T-helper 2 cell treated with Interferon-gamma antibody and Interleukin-4, amounts not matched to agents 5 μg/mL and 100 μg/mL, for 36 hours (primary cell): ENCODE data around the gene PTS.

Experiments used
- DNase-seq: peaks from one replicate; pipeline ENCODE4 v3.0.0; 2021; ENCODE audit warnings: low spot score
- H3K27ac Mint-ChIP-seq: one replicate; pipeline ENCODE4 v1.8.0; 2021; ENCODE audit warnings: mild to moderate bottlenecking, mixed read lengths
- H3K27me3 Mint-ChIP-seq: one replicate; pipeline ENCODE4 v1.8.0; 2021; ENCODE audit warnings: low read depth, mixed read lengths
- H3K36me3 Mint-ChIP-seq: one replicate; pipeline ENCODE4 v1.8.0; 2021; ENCODE audit warnings: low read depth, mixed read lengths
- H3K4me1 Mint-ChIP-seq: one replicate; pipeline ENCODE4 v1.8.0; 2021; ENCODE audit warnings: low read depth, mixed read lengths
- H3K4me3 Mint-ChIP-seq: one replicate; pipeline ENCODE4 v1.8.0; 2022; ENCODE audit warnings: mild to moderate bottlenecking, moderate library complexity, mixed read lengths
- H3K9me3 Mint-ChIP-seq: one replicate; pipeline ENCODE4 v1.8.0; 2021; ENCODE audit warnings: mixed read lengths

The PTS gene

GRCh38 chr11:112228706-112229105 is 2.5 kb downstream of the PTS start:
- H3K9me3 Mint-ChIP-seq: no peaks in the 10 kb centered on the region
- no peaks in the 10 kb centered on the region for H3K27me3 Mint-ChIP-seq
- H3K36me3 Mint-ChIP-seq: peaks cover 36% of the 10 kb centered on the region
- H3K4me1 Mint-ChIP-seq: peaks cover 23% of the 10 kb centered on the region
- no peak for DNase-seq
- H3K27ac Mint-ChIP-seq: no peak overlapping the region
- no peak overlapping the region for H3K4me3 Mint-ChIP-seq

DNA sequence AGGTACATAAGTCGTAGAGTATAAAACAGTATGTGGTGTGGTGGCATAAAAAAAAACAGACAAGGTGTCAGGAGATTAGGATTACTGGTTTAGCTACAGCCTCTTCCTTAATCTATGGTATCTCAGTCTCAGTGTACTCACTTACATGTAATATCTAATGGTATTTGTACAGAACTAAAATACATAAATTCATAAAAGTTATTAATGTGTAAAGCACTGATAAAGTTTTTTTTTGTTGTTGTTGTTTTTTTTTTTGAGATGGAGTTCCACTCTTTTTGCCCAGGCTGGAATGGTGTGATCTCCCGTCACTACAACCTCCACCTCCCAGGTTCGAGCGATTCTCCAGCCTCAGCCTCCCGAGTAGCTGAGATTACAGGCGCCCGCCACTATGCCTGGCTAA is 2.9 kb downstream of the PTS start:
- Mint-ChIP-seq H3K36me3 (peaks cover 38% of the 10 kb centered on the region), H3K27me3 (no peaks in the 10 kb centered on the region), H3K27ac (no peak overlapping the region), H3K4me1 (peaks cover 21% of the 10 kb centered on the region), H3K9me3 (no peaks in the 10 kb centered on the region), H3K4me3 (no peak overlapping the region)
- no peak for DNase-seq

DNA sequence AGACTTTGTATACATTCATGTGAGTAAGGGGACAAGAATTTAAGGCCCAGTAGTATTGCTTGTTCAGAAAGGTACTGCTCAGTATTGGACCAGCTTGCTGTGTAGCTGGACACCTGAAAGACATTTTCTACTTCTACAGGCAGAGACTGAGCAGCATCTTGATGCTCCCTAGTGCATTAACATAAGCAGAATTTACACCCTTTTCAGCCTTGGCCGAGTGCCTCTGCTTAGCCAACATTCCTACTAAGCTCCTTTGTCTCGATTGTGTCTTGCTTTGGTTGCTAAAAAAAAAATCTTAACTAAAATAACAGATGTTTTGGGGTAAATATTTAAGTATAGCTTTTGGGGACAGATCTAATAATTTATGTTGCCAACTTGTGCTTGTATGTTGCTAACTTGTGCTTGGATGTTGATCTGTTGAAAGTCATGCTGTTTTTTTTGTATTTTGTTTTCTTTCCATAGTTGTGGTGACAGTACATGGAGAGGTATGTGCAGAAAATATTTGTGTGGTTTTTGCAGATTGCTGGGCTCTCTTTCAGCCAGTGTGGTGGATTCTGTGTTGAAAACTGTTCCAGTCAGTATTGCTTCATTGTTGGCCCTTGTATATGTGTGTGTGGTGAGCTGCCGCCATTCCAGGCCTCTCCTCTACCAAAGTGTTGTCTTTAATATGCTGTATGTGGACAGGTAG is 3.7 kb downstream of the PTS start:
- H3K4me3 Mint-ChIP-seq: no peak overlapping the region
- H3K9me3 Mint-ChIP-seq: no peaks in the 10 kb centered on the region
- no peaks in the 10 kb centered on the region for H3K27me3 Mint-ChIP-seq
- no peak for DNase-seq
- peaks cover 21% of the 10 kb centered on the region for H3K4me1 Mint-ChIP-seq
- no peak overlapping the region for H3K27ac Mint-ChIP-seq
- peaks cover 38% of the 10 kb centered on the region for H3K36me3 Mint-ChIP-seq

DNA sequence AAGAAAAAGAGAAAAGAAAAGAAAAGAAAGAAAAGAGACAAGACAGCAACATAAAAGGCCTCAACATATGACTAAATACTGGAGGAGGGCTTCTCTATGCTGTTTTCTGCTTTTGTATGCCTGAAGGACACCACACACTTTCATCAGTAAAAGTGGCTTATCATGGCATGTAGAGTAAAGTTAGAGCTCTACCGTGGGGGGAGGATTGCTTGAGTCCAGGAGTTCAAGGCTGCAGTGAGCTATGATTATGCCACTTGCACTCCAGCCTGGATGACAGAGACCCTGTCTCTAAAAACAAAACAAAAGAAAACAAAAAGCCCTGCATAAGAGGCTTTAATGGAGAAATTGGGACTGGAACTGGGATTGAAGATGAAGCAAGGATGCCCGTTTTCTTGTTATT is 5.7 kb downstream of the PTS start:
- H3K27ac Mint-ChIP-seq: no peak overlapping the region
- H3K9me3 Mint-ChIP-seq: no peaks in the 10 kb centered on the region
- peaks cover 51% of the 10 kb centered on the region for H3K36me3 Mint-ChIP-seq
- H3K4me3 Mint-ChIP-seq: no peak overlapping the region
- no peaks in the 10 kb centered on the region for H3K27me3 Mint-ChIP-seq
- DNase-seq: no peak
- peaks cover 17% of the 10 kb centered on the region for H3K4me1 Mint-ChIP-seq

DNA sequence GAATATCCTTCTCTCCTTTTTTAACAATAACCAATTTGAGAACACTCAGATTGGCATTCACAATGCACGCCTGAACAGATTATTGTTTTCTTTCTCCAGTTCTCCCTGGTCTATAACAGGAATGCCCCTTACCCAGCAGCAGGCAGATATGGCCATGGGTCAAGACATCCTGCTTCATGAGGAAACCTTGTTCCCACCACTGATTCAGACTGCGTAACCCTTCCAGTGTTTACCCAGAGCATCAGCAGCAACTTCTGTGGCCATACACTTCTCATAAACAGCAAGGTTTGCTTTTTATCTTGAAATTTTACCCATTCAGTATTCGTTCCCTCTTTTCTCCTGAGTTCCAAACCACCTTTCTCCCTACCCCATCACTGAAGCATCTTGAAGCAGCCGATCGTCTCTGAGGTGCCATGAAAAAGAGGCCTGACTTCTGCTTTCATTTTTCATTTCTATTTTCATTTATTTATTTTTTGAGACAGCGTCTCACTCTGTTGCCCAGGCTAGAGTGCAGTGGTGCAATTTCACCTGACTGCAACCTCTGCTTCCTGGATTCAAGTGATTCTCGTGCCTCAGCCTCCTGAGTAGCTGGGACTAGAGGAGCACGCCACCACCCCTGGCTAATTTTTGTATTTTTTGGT is 9.6 kb downstream of the PTS start:
- no peaks in the 10 kb centered on the region for H3K9me3 Mint-ChIP-seq
- DNase-seq: no peak
- no peak overlapping the region for H3K27ac Mint-ChIP-seq
- no peak overlapping the region for H3K4me3 Mint-ChIP-seq
- peaks cover 38% of the 10 kb centered on the region for H3K36me3 Mint-ChIP-seq
- no peaks in the 10 kb centered on the region for H3K27me3 Mint-ChIP-seq
- H3K4me1 Mint-ChIP-seq: peaks cover 2% of the 10 kb centered on the region

DNA sequence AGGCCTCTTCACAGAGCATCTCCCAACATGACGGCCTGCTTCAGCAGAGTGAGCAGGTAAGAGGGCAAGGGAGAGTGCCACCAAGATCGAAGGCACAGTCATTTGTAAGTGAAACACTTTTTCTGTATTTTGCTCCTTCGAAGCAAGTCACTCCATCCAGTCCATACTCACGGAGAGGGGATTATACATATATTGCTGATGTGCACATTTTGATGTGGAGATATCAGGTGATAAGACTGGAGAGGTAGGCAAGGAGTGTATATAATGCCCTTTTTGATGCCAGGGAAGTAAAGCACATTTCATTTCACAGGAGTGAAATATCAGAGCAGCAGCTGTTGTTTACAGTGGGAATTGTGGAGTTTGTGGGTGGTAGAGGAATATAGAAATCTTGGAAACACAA is 11.2 kb downstream of the PTS start:
- Mint-ChIP-seq H3K9me3 (no peaks in the 10 kb centered on the region), H3K27me3 (no peaks in the 10 kb centered on the region), H3K4me3 (no peak overlapping the region), H3K36me3 (peaks cover 28% of the 10 kb centered on the region), H3K27ac (no peak overlapping the region), H3K4me1 (no peaks in the 10 kb centered on the region)
- DNase-seq: no peak

- H3K27ac Mint-ChIP-seq: no peak overlapping the region
- no peaks in the 10 kb centered on the region for H3K9me3 Mint-ChIP-seq
- H3K27me3 Mint-ChIP-seq: no peaks in the 10 kb centered on the region
- H3K4me3 Mint-ChIP-seq: no peak overlapping the region
- no peaks in the 10 kb centered on the region for H3K4me1 Mint-ChIP-seq
- DNase-seq: no peak
- H3K36me3 Mint-ChIP-seq: peaks cover 32% of the 10 kb centered on the region
These were observed 11.8 kb downstream of the PTS start for GRCh38 chr11:112238041-112238440.

DNA sequence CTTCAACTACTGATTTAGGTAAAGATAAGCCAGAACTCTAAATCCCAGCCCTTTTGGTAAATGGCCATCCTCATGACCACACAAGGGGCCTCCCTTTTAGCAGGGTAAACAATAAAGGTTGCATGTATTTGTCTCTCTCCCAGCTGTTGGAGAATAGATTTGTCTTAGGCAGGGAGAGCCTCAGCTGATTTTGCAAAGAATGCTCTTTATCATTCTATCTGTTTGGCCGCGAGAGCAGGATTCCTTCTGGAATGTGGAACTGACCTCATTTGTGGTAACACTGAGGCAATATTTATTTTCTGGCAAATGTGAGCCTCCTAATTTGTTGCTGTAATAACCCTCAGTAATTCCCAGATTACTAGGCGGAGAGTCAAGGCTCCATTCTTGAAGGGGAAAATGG is 15.3 kb downstream of the PTS start:
- Mint-ChIP-seq H3K4me3 (no peak overlapping the region), H3K4me1 (no peaks in the 10 kb centered on the region), H3K27ac (no peak overlapping the region), H3K36me3 (peaks cover 24% of the 10 kb centered on the region), H3K27me3 (no peaks in the 10 kb centered on the region), H3K9me3 (no peaks in the 10 kb centered on the region)
- no peak for DNase-seq

GRCh38 chr11:112247201-112247600 is 21.0 kb downstream of the PTS start:
- Mint-ChIP-seq H3K36me3 (peaks cover 7% of the 10 kb centered on the region), H3K4me3 (no peak overlapping the region), H3K4me1 (no peaks in the 10 kb centered on the region), H3K9me3 (no peaks in the 10 kb centered on the region), H3K27ac (no peak overlapping the region), H3K27me3 (no peaks in the 10 kb centered on the region)
- no peak for DNase-seq

GRCh38 chr11:112248201-112248600 is 22.0 kb downstream of the PTS start:
- no peaks in the 10 kb centered on the region for H3K9me3 Mint-ChIP-seq
- H3K36me3 Mint-ChIP-seq: peaks cover 3% of the 10 kb centered on the region
- no peak overlapping the region for H3K4me3 Mint-ChIP-seq
- no peak overlapping the region for H3K27ac Mint-ChIP-seq
- no peak for DNase-seq
- no peaks in the 10 kb centered on the region for H3K27me3 Mint-ChIP-seq
- H3K4me1 Mint-ChIP-seq: no peaks in the 10 kb centered on the region

GRCh38 chr11:112249871-112250610 is 23.8 kb downstream of the PTS start:
- Mint-ChIP-seq H3K27ac (no peak overlapping the region), H3K36me3 (no peaks in the 10 kb centered on the region), H3K27me3 (no peaks in the 10 kb centered on the region), H3K9me3 (no peaks in the 10 kb centered on the region), H3K4me3 (no peak overlapping the region), H3K4me1 (no peaks in the 10 kb centered on the region)
- DNase-seq: no peak

DNA sequence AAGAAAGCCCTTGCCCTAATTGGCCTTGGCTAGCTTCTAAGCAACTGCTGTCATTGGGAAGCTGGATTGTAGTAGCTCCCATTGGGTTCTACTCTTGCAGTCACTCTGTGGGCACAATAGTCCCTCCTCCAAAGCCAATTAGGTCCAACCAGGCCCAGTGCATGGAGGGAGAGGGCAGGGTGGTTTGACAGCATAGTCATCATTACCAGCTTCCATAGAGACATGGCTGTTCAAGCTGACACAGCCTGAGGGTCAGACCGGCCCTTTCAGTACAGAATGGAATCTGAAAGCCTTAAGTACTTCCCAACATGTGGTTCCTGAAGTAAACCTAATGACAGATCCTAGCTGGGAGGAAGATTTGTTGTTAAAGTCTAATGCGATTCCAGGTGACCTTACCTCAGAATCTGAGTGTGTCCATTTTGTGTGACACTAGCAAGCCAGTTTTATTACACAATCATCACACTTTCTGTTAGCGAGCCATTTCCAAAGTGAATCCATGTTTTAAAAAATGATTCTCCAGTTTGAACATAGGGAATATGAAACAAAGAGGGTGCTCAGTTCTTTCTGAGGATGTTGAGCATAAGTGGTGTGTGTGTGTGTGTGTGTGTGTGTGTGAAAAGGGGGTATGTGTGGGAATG is 27.5 kb downstream of the PTS start:
- H3K36me3 Mint-ChIP-seq: no peaks in the 10 kb centered on the region
- no peak overlapping the region for H3K4me3 Mint-ChIP-seq
- DNase-seq: no peak
- H3K27me3 Mint-ChIP-seq: no peaks in the 10 kb centered on the region
- H3K27ac Mint-ChIP-seq: no peak overlapping the region
- no peaks in the 10 kb centered on the region for H3K4me1 Mint-ChIP-seq
- H3K9me3 Mint-ChIP-seq: no peaks in the 10 kb centered on the region

GRCh38 chr11:112255067-112255720 is 29.0 kb downstream of the PTS start:
- Mint-ChIP-seq H3K27me3 (no peaks in the 10 kb centered on the region), H3K4me1 (no peaks in the 10 kb centered on the region), H3K9me3 (no peaks in the 10 kb centered on the region), H3K36me3 (no peaks in the 10 kb centered on the region), H3K27ac (no peak overlapping the region), H3K4me3 (no peak overlapping the region)
- DNase-seq: no peak

DNA sequence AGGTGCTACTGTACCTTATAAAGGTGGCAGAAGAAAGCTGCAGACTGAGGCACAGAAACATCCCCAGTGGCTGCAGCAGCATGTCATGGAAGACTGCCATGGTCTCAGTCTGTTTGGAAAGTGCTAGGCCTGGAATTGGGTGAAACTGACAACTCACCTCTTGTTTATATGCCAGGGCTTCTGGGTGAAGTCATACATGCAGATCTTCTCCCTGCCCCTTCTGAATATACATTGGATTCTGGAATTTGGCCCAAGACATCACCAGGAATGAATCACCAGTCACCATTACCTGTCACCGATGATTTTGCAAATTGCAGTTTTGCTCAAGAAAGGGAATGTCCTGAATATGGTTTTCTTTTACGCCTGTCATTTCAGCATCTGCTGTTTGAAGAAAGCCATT is 34.3 kb downstream of the PTS start, which contains the start of gene PLET1:
Gene PLET1, minus strand, starts transcription at position 371 of the 400 bp plus-strand sequence. Its CDS starts 271 bp downstream, at position 100.
- no peak for DNase-seq
- no peak within 1 kb of the TSS for H3K4me3 Mint-ChIP-seq
- H3K27me3 Mint-ChIP-seq: no peaks in the 10 kb centered on the region
- H3K4me1 Mint-ChIP-seq: no peaks in the 10 kb centered on the region
- no peaks in the 10 kb centered on the region for H3K9me3 Mint-ChIP-seq
- H3K36me3 Mint-ChIP-seq: no peaks in the 10 kb centered on the region
- H3K27ac Mint-ChIP-seq: no peak within 1 kb of the TSS
